Mucosa of rectum (tissue), 2 donors: ENCODE results near the gene RPP40.

Experiments used
- H3K27ac ChIP-seq, 2 donors: one replicate each; pipeline ENCODE4 v1.7.0; 2013; ENCODE audit warnings: inconsistent platforms in 2 of 2, low read depth in 2 of 2, low read length in 2 of 2
- H3K27me3 ChIP-seq, 2 donors: one replicate each; pipeline ENCODE4 v1.7.0; 2013; ENCODE audit warnings: low read length in 2 of 2; ENCODE audit not compliant: control insufficient read depth in 2 of 2, insufficient read depth in 2 of 2
- H3K36me3 ChIP-seq, 2 donors: one replicate each; pipeline ENCODE4 v1.7.0; 2013; ENCODE audit warnings: low read length in 2 of 2; ENCODE audit not compliant: control insufficient read depth in 2 of 2, insufficient read depth in 2 of 2
- H3K4me1 ChIP-seq, 2 donors: one replicate each; pipeline ENCODE4 v1.7.0; 2013; ENCODE audit warnings: low read length in 2 of 2, mild to moderate bottlenecking in 1 of 2; ENCODE audit not compliant: control insufficient read depth in 2 of 2, insufficient read depth in 2 of 2
- H3K4me3 ChIP-seq, 2 donors: one replicate each; pipeline ENCODE4 v1.7.0; 2013; ENCODE audit warnings: low read length in 2 of 2
- H3K9ac ChIP-seq, 2 donors: one replicate each; pipeline ENCODE4 v1.7.0; 2013; ENCODE audit warnings: low read length in 2 of 2, low read depth in 1 of 2, mild to moderate bottlenecking in 1 of 2
- H3K9me3 ChIP-seq, 2 donors: one replicate each; pipeline ENCODE4 v1.7.0; 2013; ENCODE audit warnings: low read length in 2 of 2; ENCODE audit not compliant: control insufficient read depth in 2 of 2
- donor health status: healthy.
- donor health status: Normal muscosa, but diverticular disease.

RPP40 gene

GRCh38 chr6:4962905-4963304, 40.9 kb downstream of the RPP40 start:
- H3K9me3 ChIP-seq = no peaks in the 10 kb centered on the region
- H3K36me3 ChIP-seq = no peaks in the 10 kb centered on the region
- H3K4me1 ChIP-seq = no peaks in the 10 kb centered on the region
- H3K9ac ChIP-seq = no peak overlapping the region
- no peak overlapping the region for H3K27ac ChIP-seq
- no peak overlapping the region for H3K4me3 ChIP-seq
- no peaks in the 10 kb centered on the region for H3K27me3 ChIP-seq

DNA sequence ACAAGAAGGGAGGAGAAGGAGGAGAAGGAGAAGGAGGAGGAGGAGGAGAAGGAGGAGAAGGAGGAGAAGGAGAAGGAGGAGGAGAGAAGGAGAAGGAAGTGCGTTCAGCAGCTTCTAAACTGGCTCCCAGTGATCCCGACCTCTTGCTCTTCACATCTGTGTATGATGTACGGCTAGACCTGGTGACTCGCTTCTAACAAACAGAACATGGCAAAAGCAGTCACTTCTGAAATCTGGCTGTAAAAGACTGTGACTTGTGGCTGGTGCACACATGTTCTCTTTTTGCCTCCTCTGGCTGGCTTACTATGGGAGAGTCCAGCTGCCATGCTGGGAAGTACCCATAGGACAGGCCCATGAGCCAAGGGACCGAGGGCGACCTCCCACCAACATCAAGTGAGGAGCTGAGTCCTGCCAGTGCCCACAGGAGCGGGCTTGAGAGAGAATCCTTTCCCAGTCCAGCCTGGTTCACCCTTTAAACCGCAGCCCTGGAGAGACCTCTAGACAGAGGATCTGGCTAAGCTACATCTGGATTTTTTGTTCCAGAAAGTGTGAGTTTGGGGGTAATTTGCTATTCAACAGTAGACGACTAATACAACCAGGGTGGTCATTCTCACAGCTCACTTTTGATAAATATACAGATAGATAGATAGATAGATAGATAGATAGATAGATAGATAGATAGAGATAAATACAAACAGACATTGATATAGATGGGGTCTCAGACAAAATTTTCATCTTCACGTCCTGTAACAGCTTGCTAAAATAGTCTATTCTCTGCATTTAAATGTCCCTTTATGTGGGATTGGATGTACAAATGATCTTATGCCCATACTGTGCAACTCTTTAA, 42.3 kb downstream of the RPP40 start:
- H3K27me3 ChIP-seq = no peaks in the 10 kb centered on the region
- H3K9me3 ChIP-seq = no peaks in the 10 kb centered on the region
- H3K4me1 ChIP-seq = no peaks in the 10 kb centered on the region
- no peak overlapping the region for H3K4me3 ChIP-seq
- no peak overlapping the region for H3K9ac ChIP-seq
- H3K27ac ChIP-seq = no peak overlapping the region
- H3K36me3 ChIP-seq = no peaks in the 10 kb centered on the region

- peaks cover 7 to 14% of the 10 kb centered on the region in 2 donors for H3K36me3 ChIP-seq
- H3K9ac ChIP-seq = no peak overlapping the region
- H3K27me3 ChIP-seq = no peaks in the 10 kb centered on the region
- no peaks in the 10 kb centered on the region for H3K9me3 ChIP-seq
- no peak overlapping the region for H3K27ac ChIP-seq
- H3K4me1 ChIP-seq = no peaks in the 10 kb centered on the region
- H3K4me3 ChIP-seq = no peak overlapping the region
These were observed 45.2 kb downstream of the RPP40 start for GRCh38 chr6:4958624-4959023.

- H3K27ac ChIP-seq = no peak overlapping the region
- H3K9ac ChIP-seq = no peak overlapping the region
- H3K4me1 ChIP-seq = no peaks in the 10 kb centered on the region
- no peaks in the 10 kb centered on the region for H3K9me3 ChIP-seq
- H3K27me3 ChIP-seq = no peaks in the 10 kb centered on the region
- no peak overlapping the region for H3K4me3 ChIP-seq
- H3K36me3 ChIP-seq = peaks cover 11 to 17% of the 10 kb centered on the region in 2 donors
These were observed 46.2 kb downstream of the RPP40 start for GRCh38 chr6:4957521-4958231.

DNA sequence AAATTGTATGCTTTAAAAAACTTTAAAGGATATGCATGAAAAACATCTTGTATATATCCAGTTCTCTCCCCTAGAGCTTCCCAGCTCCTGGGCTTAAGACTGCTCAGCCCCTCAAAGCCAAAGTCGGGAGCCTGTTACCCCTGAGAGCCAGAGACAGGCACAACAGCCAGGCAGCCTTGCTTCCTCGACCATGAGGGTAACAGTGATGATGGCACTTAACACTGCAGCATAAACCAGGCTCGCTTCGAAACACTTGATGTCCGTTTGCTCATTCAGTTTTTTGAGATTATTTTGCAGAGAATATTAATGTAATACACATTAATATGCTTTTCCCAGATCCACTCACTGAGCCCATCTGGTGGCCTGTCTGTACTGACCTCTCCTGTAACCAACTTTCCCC, 47.2 kb downstream of the RPP40 start:
- peaks cover 17 to 23% of the 10 kb centered on the region in 2 donors for H3K36me3 ChIP-seq
- no peak overlapping the region for H3K27ac ChIP-seq

GRCh38 chr6:4953440-4953839, 50.4 kb downstream of the RPP40 start:
- H3K27me3 ChIP-seq = no peaks in the 10 kb centered on the region
- no peaks in the 10 kb centered on the region for H3K9me3 ChIP-seq
- H3K4me3 ChIP-seq = no peak overlapping the region
- peaks cover 35 to 38% of the 10 kb centered on the region in 2 donors for H3K36me3 ChIP-seq
- no peaks in the 10 kb centered on the region for H3K4me1 ChIP-seq
- H3K27ac ChIP-seq = no peak overlapping the region
- no peak overlapping the region for H3K9ac ChIP-seq

More for the DNA sequence above, 47.2 kb downstream of the RPP40 start:
- H3K9ac ChIP-seq = no peak overlapping the region
- H3K9me3 ChIP-seq = no peaks in the 10 kb centered on the region
- no peaks in the 10 kb centered on the region for H3K4me1 ChIP-seq
- H3K27me3 ChIP-seq = no peaks in the 10 kb centered on the region
- no peak overlapping the region for H3K4me3 ChIP-seq

- H3K4me1 ChIP-seq = no peaks in the 10 kb centered on the region
- H3K9me3 ChIP-seq = no peaks in the 10 kb centered on the region
- no peak overlapping the region for H3K27ac ChIP-seq
- no peaks in the 10 kb centered on the region for H3K27me3 ChIP-seq
- peaks cover 38 to 41% of the 10 kb centered on the region in 2 donors for H3K36me3 ChIP-seq
- H3K4me3 ChIP-seq = no peak overlapping the region
- no peak overlapping the region for H3K9ac ChIP-seq
These were observed 52.9 kb downstream of the RPP40 start for GRCh38 chr6:4950836-4951533.

DNA sequence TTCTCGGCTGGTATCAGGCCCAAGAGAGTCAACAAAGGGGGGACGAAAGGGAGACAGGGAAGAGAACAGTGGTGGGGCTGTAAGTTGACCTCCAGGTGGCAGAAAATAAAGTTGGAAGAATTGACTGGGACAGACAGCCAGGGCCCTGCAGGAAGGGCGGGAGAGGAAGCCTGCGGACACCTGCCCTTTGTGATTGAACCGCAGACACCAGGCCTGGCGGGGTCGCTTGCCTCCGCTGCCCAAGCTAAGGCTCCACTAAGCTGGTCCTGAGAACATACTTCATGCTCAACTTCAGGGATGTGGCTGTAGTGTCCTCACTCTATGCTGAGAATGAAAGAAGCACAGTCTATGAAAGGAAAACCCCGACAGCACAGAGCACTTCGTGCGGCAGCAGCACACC, 53.8 kb downstream of the RPP40 start:
- Histone ChIP-seq H3K27me3 (no peaks in the 10 kb centered on the region), H3K4me1 (no peaks in the 10 kb centered on the region), H3K4me3 (no peak overlapping the region), H3K9me3 (no peaks in the 10 kb centered on the region), H3K9ac (no peak overlapping the region), H3K27ac (no peak overlapping the region), H3K36me3 (peaks cover 44 to 46% of the 10 kb centered on the region in 2 donors)

- H3K4me3 ChIP-seq = no peak overlapping the region
- no peaks in the 10 kb centered on the region for H3K4me1 ChIP-seq
- no peak overlapping the region for H3K27ac ChIP-seq
- no peaks in the 10 kb centered on the region for H3K9me3 ChIP-seq
- H3K36me3 ChIP-seq = peaks cover 48 to 50% of the 10 kb centered on the region in 2 donors
- no peaks in the 10 kb centered on the region for H3K27me3 ChIP-seq
- no peak overlapping the region for H3K9ac ChIP-seq
These were observed 54.9 kb downstream of the RPP40 start for GRCh38 chr6:4948781-4949450.
